HG03064 (cell line): ENCODE data around the gene RFPL3.
"Not testable (repeated sequence)": the region's sequence is repeated elsewhere in the genome, so short reads cannot be mapped to it uniquely, and the experiment has no call there.

Experiments used
- ATAC-seq: cut with Tn5 transposase; IDR thresholded peaks from one replicate; pipeline ENCODE4 v1.9.1; 2021; ENCODE audit warnings: low read depth; ENCODE audit not compliant: unreplicated experiment

RFPL3 gene

GRCh38 chr22:32352681-32353080 is 5.0 kb upstream of the RFPL3 start:
- no peak for ATAC-seq

DNA sequence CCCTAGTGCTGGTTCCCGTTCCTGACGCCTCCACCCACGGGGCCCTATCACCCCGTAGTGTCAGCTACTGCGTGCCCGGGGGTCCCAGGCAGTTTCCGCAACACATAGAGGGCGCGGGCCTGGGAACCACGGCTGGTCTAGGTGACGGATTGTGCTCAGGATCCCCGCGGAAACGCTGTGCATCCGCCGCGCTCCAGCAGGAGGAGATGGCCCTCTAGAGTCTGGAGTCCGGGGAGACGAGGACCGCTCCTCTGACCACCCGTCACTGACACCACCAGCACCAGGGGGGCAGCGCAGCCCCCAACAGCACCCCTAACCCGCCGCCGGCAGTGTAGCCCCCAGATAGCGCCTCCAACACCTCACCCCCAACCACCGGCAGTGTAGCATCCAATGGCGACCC is 4.4 kb upstream of the RFPL3 start:
- no peak for ATAC-seq

GRCh38 chr22:32353840-32354239 is 3.8 kb upstream of the RFPL3 start:
- ATAC-seq, result no peak

DNA sequence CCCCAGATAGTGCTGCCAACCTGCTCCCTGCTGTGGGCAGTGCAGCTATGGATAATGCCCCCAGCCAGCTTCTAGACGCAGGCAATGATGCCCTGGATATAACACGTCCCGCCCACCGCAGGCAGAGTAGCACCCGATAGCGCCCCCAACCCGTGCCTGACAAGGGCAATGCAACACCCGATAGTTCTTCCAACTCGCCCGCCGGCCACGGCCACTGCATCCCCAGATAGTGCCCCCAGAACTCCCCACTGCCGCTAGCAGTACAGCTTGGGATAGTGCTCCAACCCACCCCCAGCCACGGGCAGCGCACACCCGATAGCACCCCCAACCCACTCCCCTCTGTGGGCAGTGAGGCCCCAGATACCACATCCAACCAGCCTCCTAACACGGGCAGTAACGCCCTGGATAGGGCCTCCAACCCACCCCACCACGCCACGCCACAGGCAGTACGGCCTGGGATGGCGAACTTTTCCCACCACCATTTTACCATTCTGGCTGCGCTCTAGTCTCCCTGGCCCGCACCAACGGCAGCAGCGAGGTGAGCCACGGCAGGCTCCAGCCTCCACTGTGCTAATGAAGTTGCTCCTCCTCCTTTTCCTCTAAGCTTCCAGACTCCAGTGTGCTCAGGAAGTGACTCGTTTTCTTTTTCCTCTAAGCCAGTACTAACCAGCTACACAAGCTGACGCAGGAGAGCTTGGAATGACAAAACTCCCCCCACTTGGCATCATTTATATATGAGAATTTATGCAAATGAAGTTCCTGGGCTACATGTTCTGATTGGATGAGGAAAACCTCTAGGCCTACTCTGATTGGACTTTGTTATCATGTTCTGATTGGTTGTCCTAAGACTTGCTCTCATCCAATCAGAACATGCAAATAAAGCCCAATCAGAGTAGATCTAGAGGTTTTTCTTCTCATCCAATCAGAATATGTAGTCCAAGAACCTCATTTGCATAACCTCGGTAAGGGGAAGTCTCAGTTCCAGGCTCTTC is 3.0 kb upstream of the RFPL3 start:
- no peak for ATAC-seq

GRCh38 chr22:32355760-32356159 is 1.9 kb upstream of the RFPL3 start:
- no peak for ATAC-seq

GRCh38 chr22:32360096-32360495 is 2.4 kb downstream of the RFPL3 start:
- not testable (repeated sequence) for ATAC-seq

- no peak for ATAC-seq
Measured at GRCh38 chr22:32361257-32361656, 3.6 kb downstream of the RFPL3 start.

- ATAC-seq, result no peak
Measured at GRCh38 chr22:32364210-32364609, 6.5 kb downstream of the RFPL3 start.

- ATAC-seq, result no peak
Measured at GRCh38 chr22:32375678-32376450, 18.2 kb downstream of the RFPL3 start.

GRCh38 chr22:32376681-32377080 is 19.0 kb downstream of the RFPL3 start:
- ATAC-seq, result no peak

DNA sequence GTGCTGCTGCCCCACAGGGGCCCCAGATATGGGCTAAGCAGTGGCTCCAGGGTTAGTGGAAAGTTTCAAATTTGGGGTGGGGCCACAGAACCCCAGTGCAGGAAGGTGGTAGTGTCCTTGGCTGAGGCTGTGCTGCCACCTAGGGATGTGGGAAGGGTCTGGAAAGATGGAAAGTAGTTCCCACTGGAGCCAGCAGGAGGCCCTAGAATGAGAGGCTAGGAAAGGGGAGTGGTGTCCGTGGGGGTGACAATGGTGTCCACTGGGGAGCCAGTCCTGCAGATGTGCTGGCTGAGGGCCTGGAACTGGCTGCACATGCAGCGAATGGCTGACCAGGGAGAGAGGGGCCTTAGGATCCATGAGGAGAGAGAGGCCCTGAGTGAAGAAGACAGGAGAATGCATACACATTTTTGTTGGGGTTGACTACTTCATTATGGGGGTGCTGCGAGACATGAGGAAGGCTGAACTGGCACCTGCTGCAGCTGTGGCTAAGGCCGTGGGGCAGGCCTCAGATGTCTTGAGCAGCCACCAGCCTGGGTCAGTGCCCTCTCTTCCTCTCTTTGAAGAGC is 21.1 kb downstream of the RFPL3 start:
- no peak for ATAC-seq

GRCh38 chr22:32380991-32381390 is 23.3 kb downstream of the RFPL3 start:
- ATAC-seq, result no peak

DNA sequence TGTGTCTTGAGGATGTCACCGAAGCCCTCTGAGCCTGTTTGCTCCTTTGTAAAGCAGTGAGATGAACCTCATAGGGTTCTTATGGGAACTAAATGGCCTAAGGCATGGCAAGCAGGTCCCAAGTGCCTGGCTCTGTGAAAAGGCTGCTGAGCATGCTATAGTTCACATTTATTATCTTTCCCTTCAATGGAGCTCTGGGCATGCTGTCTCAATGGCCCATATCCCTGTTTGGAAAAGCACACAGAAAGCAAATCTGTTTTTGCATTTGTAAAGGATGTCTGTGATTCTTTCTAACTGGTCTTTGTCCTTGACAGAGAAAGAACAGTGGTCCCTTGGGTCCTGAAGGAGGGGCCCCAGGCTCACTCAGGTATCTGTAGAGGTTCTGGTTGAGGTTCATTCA is 28.0 kb downstream of the RFPL3 start:
- ATAC-seq, result no peak

GRCh38 chr22:32389685-32390084 is 32.0 kb downstream of the RFPL3 start:
- no peak for ATAC-seq

- no peak for ATAC-seq
Measured at GRCh38 chr22:32395107-32395506, 37.4 kb downstream of the RFPL3 start.

- ATAC-seq, result no peak
Measured at GRCh38 chr22:32396255-32396654, 38.6 kb downstream of the RFPL3 start.

- no peak for ATAC-seq
Measured at GRCh38 chr22:32396746-32397145, 39.1 kb downstream of the RFPL3 start.

GRCh38 chr22:32401486-32401885 is 43.8 kb downstream of the RFPL3 start:
- no peak for ATAC-seq

GRCh38 chr22:32404021-32404420 is 46.4 kb downstream of the RFPL3 start:
- no peak for ATAC-seq

DNA sequence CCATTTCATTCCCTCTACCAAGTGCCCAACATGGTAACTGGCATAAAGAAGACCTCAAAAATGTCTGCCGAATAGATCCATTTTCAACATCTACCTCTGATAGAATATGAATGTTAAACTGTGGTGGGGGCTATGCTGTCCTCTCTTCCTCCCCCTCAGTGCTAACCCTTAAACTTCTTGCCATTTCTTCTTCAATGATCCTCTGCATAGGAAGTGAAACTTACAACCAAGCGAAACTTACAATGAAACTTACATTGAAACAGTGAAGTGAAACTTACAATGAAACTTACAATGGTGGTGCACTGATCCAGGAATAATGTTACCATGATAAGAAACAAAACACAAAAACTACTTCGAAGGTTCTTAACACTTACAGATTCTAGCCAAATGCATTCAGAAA is 49.6 kb downstream of the RFPL3 start:
- ATAC-seq, result no peak

DNA sequence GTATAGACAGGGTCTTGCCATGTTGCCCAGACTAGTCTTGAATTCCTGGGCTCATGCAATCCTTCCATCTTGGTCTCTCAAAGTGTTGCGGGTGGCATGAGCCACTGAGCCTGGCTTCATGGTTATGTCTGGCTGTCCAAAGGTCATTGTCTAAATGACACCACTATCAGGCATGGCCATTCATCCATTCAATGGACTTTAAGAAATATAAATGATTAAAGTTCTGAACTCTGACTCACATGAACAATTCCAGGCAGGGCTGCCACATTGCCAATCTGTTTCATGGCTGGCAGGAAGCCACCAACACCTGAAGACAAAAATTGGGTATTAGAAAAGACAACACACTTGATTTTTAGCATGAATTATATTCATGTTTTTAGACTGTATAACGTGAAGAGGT is 50.3 kb downstream of the RFPL3 start:
- ATAC-seq, result no peak
